ENCODE measurements around the gene RBFOX1. TPM values are rescaled to one million over a fixed set of nuclear protein-coding genes. Genes with fewer than 3 reads are reported as not detected.

RBFOX1 gene
- total RNA-seq, 1 donor from 2014 or later, result not detected

- H3K4me3 Mint-ChIP-seq (ENCODE audit: unreplicated experiment), result no peak overlapping the region
- H3K4me1 Mint-ChIP-seq (ENCODE audit: low read depth), result no peaks in the 10 kb centered on the region
- H3K27me3 Mint-ChIP-seq (ENCODE audit: low read depth), result no peaks in the 10 kb centered on the region
- no peak overlapping the region for H3K27ac Mint-ChIP-seq (ENCODE audit: unreplicated experiment)
- no peak for TF ChIP-seq CTCF (IDR thresholded peaks at IDR 0.05)
- no peaks in the 10 kb centered on the region for H3K36me3 Mint-ChIP-seq (ENCODE audit: low read depth)
- peaks cover 34% of the 10 kb centered on the region for H3K9me3 Mint-ChIP-seq (ENCODE audit: low read depth)
- no peak for DNase-seq (ENCODE audit: low spot score)
These were observed 280.0 kb downstream of the RBFOX1 start for GRCh38 chr16:7612671-7613070.

- no peaks in the 10 kb centered on the region for H3K27me3 Mint-ChIP-seq (ENCODE audit: low read depth)
- no peak for TF ChIP-seq CTCF (IDR thresholded peaks at IDR 0.05)
These were observed 280.9 kb downstream of the RBFOX1 start for GRCh38 chr16:7613518-7613917.

GRCh38 chr16:7614021-7614795 is 281.6 kb downstream of the RBFOX1 start:
- Mint-ChIP-seq H3K36me3 (ENCODE audit: low read depth) (no peaks in the 10 kb centered on the region), H3K4me3 (ENCODE audit: unreplicated experiment) (no peak overlapping the region), H3K4me1 (ENCODE audit: low read depth) (no peaks in the 10 kb centered on the region), H3K9me3 (ENCODE audit: low read depth) (peaks cover 29% of the 10 kb centered on the region), H3K27me3 (ENCODE audit: low read depth) (no peaks in the 10 kb centered on the region), H3K27ac (ENCODE audit: unreplicated experiment) (no peak overlapping the region)
- TF ChIP-seq CTCF (IDR thresholded peaks at IDR 0.05), result no peak
- no peak for DNase-seq (ENCODE audit: low spot score)

More at GRCh38 chr16:7613518-7613917, 280.9 kb downstream of the RBFOX1 start:
- no peak for DNase-seq (ENCODE audit: low spot score)
- Mint-ChIP-seq H3K9me3 (ENCODE audit: low read depth) (peaks cover 34% of the 10 kb centered on the region), H3K4me3 (ENCODE audit: unreplicated experiment) (no peak overlapping the region), H3K4me1 (ENCODE audit: low read depth) (no peaks in the 10 kb centered on the region), H3K36me3 (ENCODE audit: low read depth) (no peaks in the 10 kb centered on the region), H3K27ac (ENCODE audit: unreplicated experiment) (no peak overlapping the region)

- Mint-ChIP-seq H3K4me3 (ENCODE audit: unreplicated experiment) (no peak overlapping the region), H3K9me3 (ENCODE audit: low read depth) (peaks cover 29% of the 10 kb centered on the region), H3K27ac (ENCODE audit: unreplicated experiment) (no peak overlapping the region), H3K36me3 (ENCODE audit: low read depth) (no peaks in the 10 kb centered on the region), H3K27me3 (ENCODE audit: low read depth) (no peaks in the 10 kb centered on the region), H3K4me1 (ENCODE audit: low read depth) (no peaks in the 10 kb centered on the region)
- TF ChIP-seq CTCF (IDR thresholded peaks at IDR 0.05), result no peak
- no peak for DNase-seq (ENCODE audit: low spot score)
These were observed 282.9 kb downstream of the RBFOX1 start for GRCh38 chr16:7615565-7615964.

- H3K36me3 Mint-ChIP-seq (ENCODE audit: low read depth), result no peaks in the 10 kb centered on the region
- no peaks in the 10 kb centered on the region for H3K4me1 Mint-ChIP-seq (ENCODE audit: low read depth)
- no peak overlapping the region for H3K4me3 Mint-ChIP-seq (ENCODE audit: unreplicated experiment)
- TF ChIP-seq CTCF (IDR thresholded peaks at IDR 0.05), result no peak
- DNase-seq (ENCODE audit: low spot score), result no peak
- H3K27me3 Mint-ChIP-seq (ENCODE audit: low read depth), result no peaks in the 10 kb centered on the region
- peaks cover 13% of the 10 kb centered on the region for H3K9me3 Mint-ChIP-seq (ENCODE audit: low read depth)
- H3K27ac Mint-ChIP-seq (ENCODE audit: unreplicated experiment), result no peak overlapping the region
These were observed 292.5 kb downstream of the RBFOX1 start for GRCh38 chr16:7624871-7625766.

Data from chondrocyte (in vitro differentiated cells).